Activated T-helper 17 cell treated with anti-CD3 and anti-CD28 coated beads, Interleukin-2, amount 50 U/mL, for 72 hours (primary cell): ENCODE results near the gene SLC52A1. TPM values are rescaled to one million over a fixed set of nuclear protein-coding genes. Genes with fewer than 3 reads are reported as not detected.
"Not testable (repeated sequence)": the region's sequence is repeated elsewhere in the genome, so short reads cannot be mapped to it uniquely, and the experiment has no call there.

ENCODE experiments used
- ATAC-seq: fragments of 150-1000 bp; cut with Tn5 transposase; replicated peaks from 2 replicates; pipeline ENCODE4 v1.10.0; 2021; ENCODE audit warnings: mild to moderate bottlenecking, moderate library complexity
- H3K27ac Mint-ChIP-seq: one replicate; pipeline ENCODE4 v1.8.0; 2022; ENCODE audit warnings: mixed read lengths
- H3K27me3 Mint-ChIP-seq: one replicate; pipeline ENCODE4 v1.8.0; 2022; ENCODE audit warnings: mixed read lengths
- H3K36me3 Mint-ChIP-seq: one replicate; pipeline ENCODE4 v1.8.0; 2022; ENCODE audit warnings: low read depth, mild to moderate bottlenecking, mixed read lengths
- H3K4me1 Mint-ChIP-seq: one replicate; pipeline ENCODE4 v1.8.0; 2022; ENCODE audit warnings: mixed read lengths
- H3K4me3 Mint-ChIP-seq: one replicate; pipeline ENCODE4 v1.8.0; 2022; ENCODE audit warnings: mild to moderate bottlenecking, mixed read lengths
- H3K9me3 Mint-ChIP-seq: one replicate; pipeline ENCODE4 v1.8.0; 2022; ENCODE audit warnings: mixed read lengths
- total RNA-seq, 2 donors: library from RNA; stranded (reverse); gene quantifications; one replicate each; pipeline ENCODE4 v1.2.3, GENCODE V29; 2022

SLC52A1 gene
- total RNA-seq, 2 donors from 2014 or later: 0.11 to 0.26 TPM

DNA sequence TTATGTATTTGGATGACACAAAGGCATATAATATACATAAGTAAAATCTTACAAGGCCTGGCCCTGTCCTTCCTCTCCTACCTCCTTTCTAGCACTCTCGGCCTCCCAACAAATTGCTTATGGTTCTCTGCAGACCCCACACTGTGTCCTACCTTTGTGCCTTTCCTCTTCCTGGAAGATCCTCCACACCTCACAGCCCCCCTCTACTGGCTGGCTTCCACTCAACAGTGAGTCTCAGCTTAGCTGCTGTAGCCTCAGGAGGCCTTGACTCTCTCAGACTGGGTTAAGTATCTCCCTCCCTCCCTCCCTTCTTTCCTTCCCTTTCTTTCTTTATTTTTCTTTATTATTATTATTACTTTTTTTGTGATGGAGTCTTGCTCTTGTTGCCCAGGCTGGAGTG, 8.3 kb upstream of the SLC52A1 start:
- H3K4me3 Mint-ChIP-seq: peak overlapping the region; percentile 79
- H3K27ac Mint-ChIP-seq: peak overlapping the region; percentile 81
- ATAC-seq: no peak
- H3K4me1 Mint-ChIP-seq: peaks cover 27% of the 10 kb centered on the region
- H3K36me3 Mint-ChIP-seq: no peaks in the 10 kb centered on the region
- no peaks in the 10 kb centered on the region for H3K9me3 Mint-ChIP-seq
- H3K27me3 Mint-ChIP-seq: no peaks in the 10 kb centered on the region

DNA sequence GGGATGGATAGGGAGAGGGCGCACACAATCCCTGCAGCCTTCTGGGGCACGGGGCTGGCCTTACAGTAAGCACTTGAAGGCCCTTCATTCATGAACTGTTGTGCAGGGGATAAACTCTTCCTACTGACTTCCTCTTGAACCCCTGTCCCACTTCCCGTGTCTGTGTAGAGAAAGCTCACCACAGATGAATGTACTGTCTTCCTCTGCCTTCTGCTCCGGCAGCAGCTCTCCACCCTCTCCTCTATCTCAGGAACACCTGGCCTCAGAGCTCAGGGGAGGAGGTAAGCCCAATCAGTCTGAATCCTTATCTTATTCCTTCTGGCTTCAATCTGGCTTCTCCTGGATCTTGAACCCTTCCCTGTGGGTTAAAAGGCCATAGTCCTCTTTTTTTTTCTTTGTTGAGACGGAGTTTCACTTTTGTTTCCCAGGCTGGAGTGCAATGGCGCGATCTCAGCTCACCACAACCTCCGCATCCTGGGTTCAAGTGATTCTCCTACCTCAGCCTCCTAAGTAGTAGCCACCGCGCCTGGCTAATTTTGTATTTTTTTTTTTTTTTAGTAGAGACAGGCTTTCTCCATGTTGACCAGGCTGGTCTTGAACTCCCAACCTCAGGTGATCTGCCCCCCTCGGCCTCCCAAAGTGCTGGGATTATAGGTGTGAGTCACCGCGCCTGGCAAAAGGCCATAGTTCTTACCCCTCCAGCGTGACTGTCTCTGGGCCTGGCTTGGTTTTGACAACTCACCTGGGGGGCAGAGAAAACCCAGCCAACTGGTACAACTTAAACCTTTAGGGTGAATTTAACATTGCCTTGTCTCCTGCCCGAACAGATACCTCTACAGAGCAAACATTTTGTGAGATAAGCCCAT, 7.2 kb upstream of the SLC52A1 start:
- no peaks in the 10 kb centered on the region for H3K36me3 Mint-ChIP-seq
- peak overlapping the region; percentile 79 for H3K4me3 Mint-ChIP-seq
- H3K27ac Mint-ChIP-seq: peak overlapping the region; percentile 81
- ATAC-seq: peak; percentile 54
- no peaks in the 10 kb centered on the region for H3K9me3 Mint-ChIP-seq
- H3K4me1 Mint-ChIP-seq: peaks cover 23% of the 10 kb centered on the region
- no peaks in the 10 kb centered on the region for H3K27me3 Mint-ChIP-seq

DNA sequence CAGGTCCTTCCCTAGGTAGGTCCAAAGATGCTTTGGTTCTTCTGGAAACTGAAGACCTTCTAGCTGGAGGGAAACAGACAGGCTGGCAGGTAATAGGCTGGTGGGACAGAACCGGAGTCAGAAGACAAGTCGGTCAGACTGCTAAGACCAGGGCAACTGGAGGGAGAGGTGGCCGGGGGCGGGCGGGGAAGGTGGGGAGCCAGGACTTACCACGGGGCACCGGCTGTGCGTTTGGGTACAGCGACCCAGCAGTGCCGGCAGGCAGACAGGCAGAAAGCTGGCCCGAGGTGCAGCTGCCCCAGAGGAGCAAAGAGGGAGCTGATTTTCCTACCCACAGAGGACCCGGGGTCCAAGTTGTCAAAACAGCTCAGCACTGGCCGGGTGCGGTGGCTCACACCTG, 575 bp downstream of the SLC52A1 start:
- Mint-ChIP-seq H3K4me3 (no peak overlapping the region), H3K27me3 (no peaks in the 10 kb centered on the region), H3K36me3 (no peaks in the 10 kb centered on the region), H3K4me1 (peaks cover 14% of the 10 kb centered on the region), H3K27ac (no peak overlapping the region), H3K9me3 (no peaks in the 10 kb centered on the region)
- no peak for ATAC-seq

DNA sequence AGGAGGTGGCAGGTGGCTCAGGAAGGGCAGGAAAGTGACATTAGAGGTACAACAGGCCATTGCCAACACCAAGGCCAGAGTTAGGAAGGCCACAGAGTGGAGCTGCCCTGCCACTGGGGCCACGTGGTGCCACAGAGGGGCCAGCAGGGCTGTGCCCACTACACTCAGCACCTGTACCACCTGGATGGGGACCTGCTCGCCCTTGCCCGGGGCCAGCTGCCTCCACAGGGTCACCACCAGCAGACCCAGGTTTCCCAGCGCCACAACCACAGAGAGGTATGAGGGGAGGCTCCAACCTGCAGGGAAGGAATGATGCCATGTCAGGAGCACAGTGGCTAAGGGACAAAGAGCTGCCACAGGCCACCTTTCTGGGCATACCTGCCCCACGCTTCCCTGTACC, 1.2 kb downstream of the SLC52A1 start:
- peaks cover 14% of the 10 kb centered on the region for H3K4me1 Mint-ChIP-seq
- H3K27me3 Mint-ChIP-seq: no peaks in the 10 kb centered on the region
- no peak for ATAC-seq
- H3K36me3 Mint-ChIP-seq: no peaks in the 10 kb centered on the region
- no peak overlapping the region for H3K27ac Mint-ChIP-seq
- no peaks in the 10 kb centered on the region for H3K9me3 Mint-ChIP-seq
- no peak overlapping the region for H3K4me3 Mint-ChIP-seq

DNA sequence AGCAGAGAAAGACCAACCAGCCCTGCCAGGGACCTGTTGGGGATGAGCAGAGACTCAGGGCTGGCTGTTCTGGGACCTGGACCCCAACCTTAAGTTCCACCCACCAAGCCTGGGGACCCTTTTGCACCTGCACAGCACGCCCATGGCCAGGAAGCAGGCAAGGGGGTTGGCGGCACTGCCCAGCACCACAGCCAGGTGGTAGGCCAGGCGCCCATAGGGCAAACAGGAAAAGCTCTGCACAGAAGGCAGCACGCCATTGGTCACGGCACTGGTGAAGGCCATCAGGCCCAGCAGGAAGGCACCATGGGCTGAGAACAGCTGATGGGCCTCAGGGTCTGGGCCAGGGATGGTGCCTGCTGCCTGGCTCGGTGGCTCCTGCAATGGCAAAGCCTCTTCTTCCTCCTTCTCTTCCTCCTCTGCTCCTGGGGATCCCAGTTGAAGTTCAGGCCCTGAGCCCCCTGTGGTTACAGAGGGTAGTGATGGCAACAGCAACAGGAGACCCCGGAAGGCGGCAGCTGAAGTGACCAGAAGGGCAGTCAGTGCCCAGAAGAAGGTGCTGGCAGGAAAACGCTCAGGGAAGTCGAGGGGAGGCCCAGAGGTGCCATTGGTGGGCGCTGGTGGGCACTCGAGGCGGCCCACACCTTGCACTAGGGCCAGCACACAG, 1.7 kb downstream of the SLC52A1 start:
- Mint-ChIP-seq H3K9me3 (no peaks in the 10 kb centered on the region), H3K27ac (no peak overlapping the region), H3K4me3 (no peak overlapping the region), H3K27me3 (no peaks in the 10 kb centered on the region), H3K4me1 (peaks cover 14% of the 10 kb centered on the region), H3K36me3 (no peaks in the 10 kb centered on the region)
- no peak for ATAC-seq

DNA sequence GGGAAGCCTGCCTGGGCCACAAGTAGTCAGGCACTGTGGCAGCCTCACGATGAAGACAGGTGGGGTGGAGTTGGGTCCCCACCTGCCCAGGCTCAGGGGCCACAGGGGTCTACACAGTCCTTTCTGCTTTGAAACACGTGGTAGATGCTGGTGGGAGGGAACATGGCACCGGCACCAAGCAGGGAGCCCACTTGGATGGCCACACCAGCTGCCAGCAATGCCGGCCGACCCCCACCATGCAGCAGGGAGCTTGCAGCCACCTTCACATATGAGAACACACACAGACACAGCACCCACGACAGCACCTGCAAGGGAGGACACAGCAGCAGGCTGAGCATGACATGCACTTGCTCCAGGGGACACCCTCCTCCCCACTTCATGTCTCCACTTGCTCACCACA, 2.4 kb downstream of the SLC52A1 start:
- Mint-ChIP-seq H3K4me1 (peaks cover 14% of the 10 kb centered on the region), H3K4me3 (no peak overlapping the region)

DNA sequence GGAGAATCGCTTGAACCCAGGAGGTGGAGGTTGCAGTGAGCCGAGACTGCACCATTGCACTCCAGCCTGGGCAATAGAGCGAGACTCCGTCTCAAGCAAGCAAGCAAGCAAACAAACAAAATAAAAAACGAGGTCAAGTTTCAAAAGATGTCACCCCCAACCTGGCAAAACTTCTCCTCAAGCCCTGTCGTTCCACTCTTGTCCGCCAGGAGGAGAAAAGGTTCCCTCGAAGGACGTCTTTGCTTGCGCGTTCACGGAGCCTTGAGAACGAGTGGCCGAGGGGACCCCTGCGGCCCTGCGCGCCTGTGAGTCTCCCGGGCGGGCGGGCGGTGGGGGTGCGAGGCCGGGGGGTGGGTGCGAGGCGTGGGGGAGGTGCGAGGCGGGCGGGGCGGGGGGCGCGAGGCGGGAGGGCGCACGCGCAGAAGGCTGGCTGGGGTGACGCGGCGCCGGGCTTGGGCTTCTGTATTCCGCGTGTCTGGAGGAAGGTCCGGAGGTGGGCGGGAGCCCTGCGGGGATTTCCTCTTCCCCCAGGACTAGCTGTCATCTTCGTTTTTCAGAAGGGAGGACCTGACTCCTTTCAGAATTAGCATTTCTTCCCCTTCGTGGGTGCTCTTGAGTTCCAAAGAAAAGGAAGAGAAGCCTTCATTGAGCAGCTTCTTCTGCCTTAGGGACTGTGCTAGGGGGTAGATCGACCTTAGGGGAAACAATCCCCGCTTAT, 3.7 kb downstream of the SLC52A1 start:
- Mint-ChIP-seq H3K27ac (peak overlapping the region; percentile 85), H3K27me3 (no peaks in the 10 kb centered on the region), H3K9me3 (no peaks in the 10 kb centered on the region), H3K36me3 (no peaks in the 10 kb centered on the region), H3K4me3 (peak overlapping the region; percentile 79), H3K4me1 (peaks cover 14% of the 10 kb centered on the region)
- peak; percentile 95 for ATAC-seq

More for the DNA sequence above, 2.4 kb downstream of the SLC52A1 start:
- Mint-ChIP-seq H3K27ac (no peak overlapping the region), H3K27me3 (no peaks in the 10 kb centered on the region), H3K9me3 (no peaks in the 10 kb centered on the region), H3K36me3 (no peaks in the 10 kb centered on the region)
- no peak for ATAC-seq

DNA sequence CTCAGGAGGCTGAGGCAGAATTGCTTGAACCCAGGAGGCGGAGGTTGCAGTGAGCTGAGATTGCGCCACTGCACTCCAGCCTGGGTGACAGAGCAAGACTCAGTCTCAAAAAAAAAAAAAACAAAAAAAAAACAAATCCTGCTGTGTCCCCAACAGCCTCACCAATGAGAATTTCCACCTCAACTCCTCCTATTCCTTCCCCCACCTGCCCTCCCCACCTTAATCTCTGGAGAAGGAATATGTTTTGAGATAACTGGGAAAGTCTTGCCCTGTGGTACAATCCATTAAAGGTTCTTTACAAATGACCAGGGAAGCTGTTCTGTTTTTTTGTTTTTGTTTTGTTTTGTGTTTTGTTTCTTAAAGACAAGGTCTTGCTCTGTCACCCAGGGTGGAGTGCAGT, 5.1 kb downstream of the SLC52A1 start:
- H3K9me3 Mint-ChIP-seq, ATAC-seq, H3K27me3 Mint-ChIP-seq, H3K36me3 Mint-ChIP-seq: not testable (repeated sequence)
- peak overlapping the region; percentile 79 for H3K4me3 Mint-ChIP-seq
- H3K4me1 Mint-ChIP-seq: peaks cover 14% of the 10 kb centered on the region
- peak overlapping the region; percentile 85 for H3K27ac Mint-ChIP-seq

DNA sequence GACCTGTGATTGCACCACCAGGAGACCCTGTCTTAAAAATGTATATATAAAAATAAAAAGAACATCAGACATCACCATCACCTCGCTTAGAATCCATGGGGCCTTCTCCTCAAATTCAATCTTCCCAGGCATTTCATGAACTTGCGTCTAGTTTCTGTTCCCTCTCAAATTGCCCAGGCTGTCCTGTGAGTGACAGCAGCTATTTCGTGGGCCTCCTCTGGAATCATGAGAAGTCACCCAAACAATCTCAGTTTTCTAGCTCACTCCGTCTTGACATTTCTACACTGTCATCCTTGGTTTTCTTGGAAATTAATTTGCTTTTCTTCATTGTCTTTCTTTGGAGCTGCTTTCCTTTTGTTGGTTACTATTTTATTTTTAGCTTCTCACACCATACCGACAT, 7.3 kb downstream of the SLC52A1 start:
- H3K9me3 Mint-ChIP-seq: no peaks in the 10 kb centered on the region
- H3K27me3 Mint-ChIP-seq: no peaks in the 10 kb centered on the region
- no peak overlapping the region for H3K4me3 Mint-ChIP-seq
- no peak for ATAC-seq
- H3K27ac Mint-ChIP-seq: no peak overlapping the region
- H3K4me1 Mint-ChIP-seq: peaks cover 14% of the 10 kb centered on the region
- H3K36me3 Mint-ChIP-seq: peaks cover 16% of the 10 kb centered on the region

DNA sequence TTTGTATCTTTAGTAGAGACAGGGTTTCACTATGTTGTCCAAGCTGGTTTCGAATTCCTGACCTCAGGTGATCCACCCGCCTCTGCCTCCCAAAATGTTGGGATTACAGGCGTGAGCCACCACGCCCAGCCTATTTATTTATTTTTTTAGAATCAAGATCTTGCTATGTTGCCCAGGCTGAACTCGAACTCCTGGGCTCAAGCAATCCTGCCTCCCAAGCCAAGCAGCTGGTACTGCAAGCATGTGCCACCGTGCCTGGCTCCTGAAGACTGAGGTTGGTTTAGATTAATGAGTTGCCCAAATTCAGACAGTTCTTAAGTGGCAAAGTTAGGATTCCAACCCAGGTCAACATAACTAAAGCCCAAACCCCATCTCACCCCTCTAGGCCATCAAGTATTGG, 7.9 kb downstream of the SLC52A1 start:
- H3K27ac Mint-ChIP-seq: no peak overlapping the region
- no peak for ATAC-seq
- H3K36me3 Mint-ChIP-seq: peaks cover 21% of the 10 kb centered on the region
- peaks cover 14% of the 10 kb centered on the region for H3K4me1 Mint-ChIP-seq
- H3K27me3 Mint-ChIP-seq: no peaks in the 10 kb centered on the region
- no peaks in the 10 kb centered on the region for H3K9me3 Mint-ChIP-seq
- no peak overlapping the region for H3K4me3 Mint-ChIP-seq

DNA sequence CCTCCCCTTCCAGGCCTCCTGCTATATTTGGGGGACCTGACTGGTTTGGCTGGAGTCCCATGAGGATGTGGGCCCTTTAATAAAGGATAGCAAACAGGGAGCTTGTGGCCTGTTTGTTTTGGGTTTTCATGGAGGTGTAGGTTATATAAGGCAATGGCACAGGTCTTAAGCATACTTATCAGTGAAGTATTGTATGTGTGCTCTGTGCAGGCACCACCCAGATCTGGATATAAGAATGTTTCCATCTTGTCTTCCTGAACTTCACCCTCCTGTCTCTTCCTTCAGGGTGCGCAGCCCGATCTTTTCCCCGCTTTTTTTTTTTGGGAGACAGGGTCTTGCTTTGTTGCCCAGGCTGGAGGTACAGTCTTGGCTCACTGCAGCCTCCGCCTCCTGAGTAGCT, 10.6 kb downstream of the SLC52A1 start:
- Mint-ChIP-seq H3K4me1 (peaks cover under 1% of the 10 kb centered on the region), H3K36me3 (peaks cover 48% of the 10 kb centered on the region), H3K4me3 (no peak overlapping the region), H3K27me3 (no peaks in the 10 kb centered on the region), H3K9me3 (no peaks in the 10 kb centered on the region), H3K27ac (peak overlapping the region; percentile 63)
- no peak for ATAC-seq

DNA sequence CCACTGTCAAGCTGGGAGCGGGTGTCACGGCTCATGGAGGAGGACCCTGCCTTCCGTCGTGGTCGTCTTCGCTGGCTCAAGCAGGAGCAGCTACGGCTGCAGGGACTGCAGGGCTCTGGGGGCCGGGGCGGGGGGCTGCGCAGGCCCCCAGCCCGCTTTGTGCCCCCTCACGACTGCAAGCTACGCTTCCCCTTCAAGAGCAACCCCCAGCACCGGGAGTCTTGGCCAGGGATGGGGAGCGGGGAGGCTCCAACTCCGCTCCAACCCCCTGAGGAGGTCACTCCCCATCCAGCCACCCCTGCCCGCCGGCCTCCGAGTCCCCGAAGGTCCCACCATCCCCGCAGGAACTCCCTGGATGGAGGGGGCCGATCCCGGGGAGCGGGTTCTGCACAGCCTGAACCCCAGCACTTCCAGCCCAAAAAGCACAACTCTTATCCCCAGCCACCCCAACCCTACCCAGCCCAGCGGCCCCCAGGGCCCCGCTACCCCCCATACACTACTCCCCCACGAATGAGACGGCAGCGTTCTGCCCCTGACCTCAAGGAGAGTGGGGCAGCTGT, 11.6 kb downstream of the SLC52A1 start:
- ATAC-seq: no peak
- H3K4me1 Mint-ChIP-seq: peaks cover 7% of the 10 kb centered on the region
- H3K4me3 Mint-ChIP-seq: no peak overlapping the region
- H3K27ac Mint-ChIP-seq: peak overlapping the region; percentile 63
- no peaks in the 10 kb centered on the region for H3K27me3 Mint-ChIP-seq
- H3K36me3 Mint-ChIP-seq: peaks cover 58% of the 10 kb centered on the region
- H3K9me3 Mint-ChIP-seq: no peaks in the 10 kb centered on the region

DNA sequence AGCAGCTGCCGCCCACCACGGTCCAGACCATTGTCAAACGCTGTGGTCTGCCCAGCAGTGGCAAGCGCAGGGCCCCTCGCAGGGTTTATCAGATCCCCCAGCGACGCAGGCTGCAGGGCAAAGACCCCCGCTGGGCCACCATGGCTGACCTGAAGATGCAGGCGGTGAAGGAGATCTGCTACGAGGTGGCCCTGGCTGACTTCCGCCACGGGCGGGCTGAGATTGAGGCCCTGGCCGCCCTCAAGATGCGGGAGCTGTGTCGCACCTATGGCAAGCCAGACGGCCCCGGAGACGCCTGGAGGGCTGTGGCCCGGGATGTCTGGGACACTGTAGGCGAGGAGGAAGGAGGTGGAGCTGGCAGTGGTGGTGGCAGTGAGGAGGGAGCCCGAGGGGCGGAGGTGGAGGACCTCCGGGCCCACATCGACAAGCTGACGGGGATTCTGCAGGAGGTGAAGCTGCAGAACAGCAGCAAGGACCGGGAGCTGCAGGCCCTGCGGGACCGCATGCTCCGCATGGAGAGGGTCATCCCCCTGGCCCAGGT, 13.0 kb downstream of the SLC52A1 start:
- Mint-ChIP-seq H3K9me3 (no peaks in the 10 kb centered on the region), H3K27ac (no peak overlapping the region)

DNA sequence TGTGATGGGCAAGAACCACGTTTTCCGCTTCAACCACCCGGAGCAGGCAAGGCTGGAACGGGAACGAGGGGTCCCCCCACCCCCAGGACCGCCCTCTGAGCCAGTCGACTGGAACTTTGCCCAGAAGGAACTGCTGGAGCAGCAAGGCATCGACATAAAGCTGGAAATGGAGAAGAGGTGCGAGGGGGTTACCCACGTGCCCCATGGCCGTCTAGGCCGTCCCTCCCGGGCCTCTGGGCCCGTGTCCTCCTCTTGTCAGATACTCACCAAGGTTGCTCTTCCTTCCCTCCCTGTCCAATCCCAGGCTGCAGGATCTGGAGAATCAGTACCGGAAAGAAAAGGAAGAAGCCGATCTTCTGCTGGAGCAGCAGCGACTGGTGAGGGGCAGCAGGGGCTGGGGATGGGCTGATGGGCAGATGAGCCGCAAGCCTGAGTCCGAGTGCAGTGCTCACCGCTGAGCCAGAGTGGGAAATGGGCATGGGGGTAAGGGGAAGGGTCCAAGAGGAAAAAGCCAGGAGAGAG, 14.7 kb downstream of the SLC52A1 start:
- Mint-ChIP-seq H3K9me3 (no peaks in the 10 kb centered on the region), H3K27me3 (no peaks in the 10 kb centered on the region), H3K4me1 (peaks cover 7% of the 10 kb centered on the region), H3K36me3 (peaks cover 77% of the 10 kb centered on the region), H3K4me3 (no peak overlapping the region), H3K27ac (no peak overlapping the region)
- ATAC-seq: no peak

More for the DNA sequence above, 13.0 kb downstream of the SLC52A1 start:
- no peak for ATAC-seq
- H3K4me1 Mint-ChIP-seq: peaks cover 7% of the 10 kb centered on the region
- H3K27me3 Mint-ChIP-seq: no peaks in the 10 kb centered on the region
- peaks cover 63% of the 10 kb centered on the region for H3K36me3 Mint-ChIP-seq
- H3K4me3 Mint-ChIP-seq: no peak overlapping the region
